Stimulated activated CD8-positive, alpha-beta memory T cell treated with anti-CD3 and anti-CD28 coated beads, Interleukin-2, amount 100 ng/mL, for 48 hours (primary cell): Measurements from ENCODE around the gene DMRTC2.

Experiments
- DNase-seq, 2 donors: peaks; one replicate each; pipeline ENCODE4 v3.0.0-alpha.2; 2020; ENCODE audit warnings: low read depth in 2 of 2

DMRTC2 gene

DNA sequence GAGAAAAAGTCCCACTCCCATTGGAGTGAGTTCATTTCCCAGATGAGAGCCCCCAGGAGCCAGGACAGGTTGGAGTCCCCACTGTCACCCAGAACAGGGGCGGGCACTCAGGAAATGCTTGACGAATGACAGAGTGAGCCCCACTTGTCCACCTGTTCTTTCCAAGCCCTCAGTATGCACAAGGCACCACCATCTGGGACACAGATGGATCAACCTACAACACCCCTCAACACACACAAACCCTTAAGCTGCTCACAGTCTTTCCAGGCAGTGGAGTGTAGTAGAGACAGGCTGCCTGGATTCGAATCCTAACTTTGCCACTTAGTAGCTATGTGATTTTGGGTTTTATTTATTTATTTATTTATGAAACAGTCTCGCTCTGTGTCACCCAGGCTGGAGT lies 46.1 kb downstream of the DMRTC2 start:
- no peak for DNase-seq

- no peak for DNase-seq
These were observed 47.5 kb downstream of the DMRTC2 start for GRCh38 chr19:41892173-41892902.

- no peak for DNase-seq
These were observed 49.1 kb downstream of the DMRTC2 start for GRCh38 chr19:41893899-41894298.

GRCh38 chr19:41894350-41894749 lies 49.5 kb downstream of the DMRTC2 start:
- DNase-seq: no peak

- no peak for DNase-seq
These were observed 51.1 kb downstream of the DMRTC2 start for GRCh38 chr19:41895745-41896580.

DNA sequence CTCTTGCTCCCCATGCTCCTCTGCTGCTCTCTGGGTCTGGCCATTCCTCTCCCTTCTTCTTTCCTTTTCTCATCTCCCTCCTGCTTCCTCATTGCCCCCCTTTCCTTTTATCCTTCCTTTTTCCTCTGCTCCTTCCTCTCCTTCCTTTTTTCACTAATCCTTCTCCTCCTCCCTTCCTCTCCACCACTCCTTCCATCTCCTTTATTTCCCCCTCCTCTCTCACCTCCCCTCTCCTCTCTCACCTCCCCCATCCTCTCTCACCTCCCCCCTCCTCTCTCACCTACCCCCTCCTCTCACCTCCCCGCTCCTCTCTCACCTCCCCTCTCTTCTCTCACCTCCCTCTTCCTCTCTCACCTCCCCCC lies 51.7 kb downstream of the DMRTC2 start:
- no peak for DNase-seq

DNA sequence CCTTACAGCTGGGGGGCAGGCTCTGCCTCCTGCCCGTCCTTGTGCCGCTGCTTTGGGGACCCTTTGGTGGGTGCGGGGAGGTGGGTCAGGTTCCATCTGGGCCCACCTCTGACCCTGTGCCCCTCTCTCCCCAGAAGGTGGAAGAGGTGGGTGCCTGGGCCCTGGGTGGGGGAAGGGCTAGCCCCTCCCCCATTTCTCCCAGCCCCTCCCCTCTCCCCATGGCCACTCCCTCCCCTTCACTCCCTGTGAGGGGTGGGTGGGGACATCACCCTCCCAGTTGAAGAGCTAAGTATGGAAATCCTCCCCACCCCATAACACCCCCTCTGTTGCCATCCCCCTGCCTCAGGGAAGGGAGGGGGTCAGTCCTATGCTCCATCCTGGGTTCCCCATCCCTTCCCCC lies 52.3 kb downstream of the DMRTC2 start:
- no peak for DNase-seq

GRCh38 chr19:41897820-41898219 lies 53.0 kb downstream of the DMRTC2 start:
- no peak for DNase-seq

DNA sequence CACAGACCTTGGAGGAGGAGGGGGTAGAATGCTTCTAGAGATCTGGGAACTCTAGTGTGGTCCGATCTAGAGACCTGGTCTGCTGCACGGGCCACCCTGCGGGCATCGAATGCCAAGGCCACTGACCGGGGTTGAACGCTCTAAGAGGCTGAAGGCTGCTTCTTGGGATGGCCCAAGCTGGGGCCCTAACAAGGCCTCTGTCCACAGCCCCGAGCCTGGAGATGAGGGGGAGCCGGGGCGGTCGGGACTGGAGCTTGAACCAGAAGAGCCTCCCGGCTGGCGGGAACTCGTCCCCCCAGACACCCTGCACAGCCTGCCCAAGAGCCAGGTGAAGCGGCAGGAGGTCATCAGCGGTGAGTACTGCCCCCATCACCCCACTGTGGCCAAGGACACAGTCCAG lies 53.4 kb downstream of the DMRTC2 start:
- DNase-seq: no peak
